RCC 7860 (cell line): Measurements from ENCODE around the gene ETAA1.
A peak's percentile ranks its signal among the peaks of the same experiment; 100 is the strongest.

Experiments
- DNase-seq: peaks from one replicate; pipeline ENCODE4 v3.0.0-alpha.2; 2015; ENCODE audit warnings: low spot score
- FAIRE-seq: peaks from 2 replicates; lab custom pipeline; 2012; peaks lifted over from hg19 to GRCh38; lab: Jason Lieb, UNC

The ETAA1 gene

GRCh38 chr2:67436221-67436620, 39.1 kb downstream of the ETAA1 start:
- DNase-seq (no peak), FAIRE-seq (no peak)

DNA sequence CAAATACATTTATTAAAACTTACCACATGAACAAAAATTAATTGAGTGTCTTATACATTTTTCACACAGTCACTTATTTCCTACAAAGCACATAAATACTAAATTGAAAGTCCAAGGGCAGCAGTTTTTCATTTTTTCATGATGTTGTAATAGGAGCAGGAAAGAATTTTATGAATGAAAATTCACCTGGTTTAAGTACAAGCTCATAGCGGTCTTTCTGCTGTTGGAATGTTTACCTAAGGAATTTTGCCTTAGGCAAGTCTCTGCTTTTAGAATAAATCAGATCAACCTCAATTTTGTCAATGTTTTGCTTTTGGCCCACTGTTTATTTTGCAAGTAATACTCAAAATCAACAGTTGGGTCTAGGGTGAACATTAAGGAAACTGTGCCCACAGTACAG, 40.0 kb downstream of the ETAA1 start:
- DNase-seq (no peak), FAIRE-seq (no peak)

- FAIRE-seq = no peak
- no peak for DNase-seq
Measured at GRCh38 chr2:67438337-67438736, 41.2 kb downstream of the ETAA1 start.

- DNase-seq (no peak), FAIRE-seq (no peak)
Measured at GRCh38 chr2:67445652-67446268, 48.6 kb downstream of the ETAA1 start.

- no peak for FAIRE-seq
- DNase-seq = no peak
Measured at GRCh38 chr2:67446491-67446911, 49.4 kb downstream of the ETAA1 start.

- DNase-seq = no peak
- no peak for FAIRE-seq
Measured at GRCh38 chr2:67448648-67449047, 51.5 kb downstream of the ETAA1 start.

- peak; percentile 43 for DNase-seq
- no peak for FAIRE-seq
Measured at GRCh38 chr2:67451086-67451832, 54.1 kb downstream of the ETAA1 start.

- FAIRE-seq (no peak), DNase-seq (peak; percentile 23)
Measured at GRCh38 chr2:67453310-67453709, 56.2 kb downstream of the ETAA1 start.

DNA sequence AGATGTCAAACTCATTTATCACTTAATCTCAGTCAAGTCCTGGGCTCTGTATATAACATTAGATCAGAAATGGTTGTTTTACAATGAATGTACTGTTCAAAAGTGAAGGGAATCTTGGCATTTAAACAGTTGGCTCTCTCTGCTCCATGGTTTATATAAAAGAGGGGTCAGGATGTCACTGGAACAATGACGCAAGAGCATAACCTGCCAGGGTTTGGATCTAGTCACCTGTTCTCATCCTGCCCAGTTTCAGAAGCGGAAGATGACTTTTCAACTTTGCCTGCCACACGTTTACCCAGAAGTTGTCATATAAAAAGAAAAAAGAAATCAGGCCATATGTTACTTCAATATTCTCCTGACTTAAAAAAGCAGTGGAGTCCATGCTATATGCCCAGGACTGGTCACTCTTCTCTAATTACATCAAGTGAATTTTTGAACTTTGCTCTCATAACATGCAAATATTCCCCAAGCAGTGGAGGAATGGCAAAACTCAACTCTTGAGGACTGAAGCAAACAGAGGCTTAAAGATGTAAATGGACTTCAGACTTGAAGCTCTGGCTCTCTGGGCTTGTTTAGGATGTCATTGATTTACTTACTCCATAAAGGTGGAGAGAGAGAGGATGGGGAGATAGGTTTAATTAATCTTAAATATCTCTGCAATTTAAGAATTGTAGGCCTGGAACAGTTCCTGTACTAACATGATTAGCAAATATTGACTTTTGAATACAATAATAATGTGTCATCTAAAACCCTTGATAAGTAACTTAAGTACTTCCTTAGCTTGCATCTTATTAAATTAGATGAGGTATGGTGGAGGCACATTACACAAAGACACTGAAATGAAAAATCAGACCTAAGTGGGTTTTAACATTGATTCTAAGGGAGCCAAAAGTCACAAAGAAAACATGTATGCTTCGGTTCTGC, 58.3 kb downstream of the ETAA1 start:
- FAIRE-seq = no peak
- no peak for DNase-seq

GRCh38 chr2:67456428-67456827, 59.3 kb downstream of the ETAA1 start:
- DNase-seq = no peak
- FAIRE-seq = no peak

DNA sequence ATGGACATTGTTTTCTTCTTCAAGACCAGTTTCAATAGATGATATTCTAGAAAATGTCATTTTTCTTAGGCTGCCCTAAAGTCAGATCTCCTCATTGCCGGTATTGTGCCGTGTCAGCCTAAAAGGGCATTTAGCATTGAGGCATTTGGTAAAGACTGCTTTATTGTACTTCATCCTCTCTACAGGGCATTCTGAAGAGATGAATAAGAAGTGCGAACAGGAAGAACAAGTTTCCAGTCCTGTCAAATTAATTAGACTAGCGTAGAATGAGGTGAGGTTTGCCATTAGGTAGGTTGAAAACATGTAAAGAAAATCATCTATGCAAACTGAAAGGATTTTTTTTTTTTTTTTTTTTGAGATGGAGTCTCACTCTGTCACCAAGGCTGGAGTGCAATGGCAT, 60.6 kb downstream of the ETAA1 start:
- no peak for FAIRE-seq

DNA sequence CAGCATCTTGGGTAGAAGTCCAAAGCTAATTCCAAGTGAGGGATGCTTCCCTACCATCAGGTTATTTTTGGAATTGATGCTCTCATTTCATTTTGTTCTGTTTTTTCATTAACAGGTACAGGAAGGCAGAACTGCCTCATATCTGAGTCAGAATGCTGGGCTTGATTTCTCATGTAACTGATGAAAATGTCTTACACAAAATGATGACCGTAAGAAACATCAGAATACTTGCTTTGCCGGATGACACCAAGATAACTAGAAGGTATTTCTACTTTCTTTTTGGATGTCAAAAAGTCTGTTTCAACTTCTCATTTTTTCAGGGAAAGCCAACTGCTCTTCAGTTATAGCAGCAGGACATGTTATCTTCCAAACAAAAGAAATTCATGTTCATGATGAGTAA, 62.6 kb downstream of the ETAA1 start:
- no peak for DNase-seq
- FAIRE-seq = no peak

More for the DNA sequence above, 60.6 kb downstream of the ETAA1 start:
- DNase-seq = no peak
